C4-2B (cell line): Measurements from ENCODE around the gene SEMA4D.

ENCODE experiments used
- CTCF ChIP-seq: fragments of 450-650 bp; conservative IDR thresholded peaks from 2 replicates; pipeline ENCODE4 v1.5.1; 2017; ENCODE audit warnings: mild to moderate bottlenecking
- ZFX ChIP-seq: fragments of 450-650 bp; IDR thresholded peaks from 2 replicates; pipeline ENCODE4 v1.6.1; 2017

GRCh38 chr9:89411759-89412158 lies 86.2 kb downstream of the SEMA4D start:
- no peak for TF ChIP-seq CTCF
- TF ChIP-seq ZFX = no peak
